Left hindlimb (tissue), 1 donor: ENCODE data around the gene S1PR2.
"Not testable (repeated sequence)": the region's sequence is repeated elsewhere in the genome, so short reads cannot be mapped to it uniquely, and the experiment has no call there.

ENCODE experiments used
- DNase-seq: peaks from one replicate; pipeline ENCODE4 v3.0.0-alpha.2; 2018

Gene S1PR2

DNA sequence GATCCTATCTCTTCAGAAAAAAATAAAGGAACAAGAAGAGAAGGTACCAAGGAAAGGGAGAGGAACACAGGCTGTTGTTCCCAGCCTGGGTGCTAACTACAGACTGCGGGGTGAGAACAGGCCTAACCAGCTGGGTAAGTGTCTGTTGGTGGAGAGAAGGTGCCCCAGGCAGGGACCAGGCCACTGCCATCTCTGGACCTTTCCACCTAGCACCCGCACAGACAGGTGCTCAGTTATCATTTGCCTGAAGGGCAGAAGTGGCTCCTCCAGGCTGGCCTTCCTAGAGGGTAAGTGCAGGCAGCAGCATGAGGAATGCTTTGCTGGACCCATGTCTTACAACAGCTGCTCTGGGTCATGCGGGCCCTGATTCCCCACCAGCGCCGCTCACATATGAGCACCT is 46.5 kb downstream of the S1PR2 start:
- DNase-seq: no peak

DNA sequence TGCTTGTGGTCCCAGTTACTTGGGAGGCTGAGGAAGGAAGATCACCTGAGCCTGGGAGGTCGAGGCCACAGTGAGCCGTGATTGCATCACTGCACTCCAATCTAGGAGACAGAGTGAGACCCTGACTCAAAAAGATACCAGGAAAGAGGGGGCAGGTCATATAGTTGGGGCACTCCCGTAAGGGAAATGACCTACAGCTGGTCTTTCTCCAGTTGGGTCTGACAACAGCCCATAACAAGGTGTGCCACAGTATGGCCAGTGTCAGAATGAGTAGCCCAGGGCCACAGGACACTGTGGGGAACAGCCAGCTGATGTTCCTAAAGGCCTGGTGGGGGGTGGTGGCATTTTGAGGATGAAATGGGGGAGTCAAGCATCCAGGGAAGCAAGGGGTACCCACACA is 47.2 kb downstream of the S1PR2 start:
- no peak for DNase-seq

DNA sequence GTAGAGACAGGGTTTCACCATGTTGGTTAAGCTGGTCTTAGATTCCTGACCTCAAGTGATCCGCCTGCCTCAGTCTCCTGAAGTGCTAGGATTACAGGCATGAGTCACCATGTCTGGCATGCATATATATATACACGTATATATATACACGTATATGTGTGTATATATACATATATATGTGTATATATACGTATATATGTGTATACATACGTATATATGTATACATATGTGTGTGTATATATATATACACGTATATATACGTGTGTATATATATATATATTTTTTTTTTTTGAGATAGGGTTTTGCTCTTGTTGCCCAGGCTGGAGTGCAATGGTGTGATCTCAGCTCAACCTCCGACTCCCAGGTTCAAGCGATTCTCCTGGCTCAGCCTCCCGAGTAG is 48.3 kb downstream of the S1PR2 start:
- DNase-seq: no peak

DNA sequence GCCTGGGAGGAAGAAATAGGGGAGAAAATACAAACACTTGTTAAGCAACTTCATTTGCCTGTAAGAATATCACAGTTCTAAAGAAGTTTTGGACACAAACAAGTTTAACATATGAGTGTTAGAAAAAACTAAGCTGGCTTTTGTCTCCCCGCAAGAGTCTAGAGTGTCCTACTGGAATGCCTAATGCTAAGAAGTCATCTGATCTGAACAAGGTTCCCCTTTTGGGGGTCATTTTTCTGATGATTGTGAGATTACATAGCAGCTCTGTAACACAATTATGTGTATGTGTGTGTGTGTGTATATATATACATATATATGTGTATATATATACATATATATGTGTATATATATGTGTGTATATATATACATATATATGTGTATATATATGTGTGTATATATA is 49.1 kb downstream of the S1PR2 start:
- DNase-seq: no peak

DNA sequence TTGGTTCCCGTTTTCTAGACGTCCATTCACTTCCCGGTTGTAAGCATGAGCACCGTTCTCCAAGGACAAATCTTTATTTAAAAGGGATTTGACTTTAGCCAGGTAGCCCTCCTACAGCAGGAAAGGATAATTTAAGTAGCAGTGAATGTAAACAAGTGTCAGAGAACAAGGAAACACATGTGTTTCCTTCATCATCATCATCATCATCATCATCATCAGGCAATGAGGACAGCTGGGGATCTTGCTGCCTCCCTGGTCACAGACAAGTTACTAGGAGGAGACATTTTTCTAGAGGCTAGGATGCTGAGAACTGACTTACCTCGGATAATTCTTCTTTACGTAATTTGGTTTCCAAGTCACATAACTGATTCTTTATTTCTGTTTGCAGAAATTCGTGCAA is 50.7 kb downstream of the S1PR2 start:
- no peak for DNase-seq

DNA sequence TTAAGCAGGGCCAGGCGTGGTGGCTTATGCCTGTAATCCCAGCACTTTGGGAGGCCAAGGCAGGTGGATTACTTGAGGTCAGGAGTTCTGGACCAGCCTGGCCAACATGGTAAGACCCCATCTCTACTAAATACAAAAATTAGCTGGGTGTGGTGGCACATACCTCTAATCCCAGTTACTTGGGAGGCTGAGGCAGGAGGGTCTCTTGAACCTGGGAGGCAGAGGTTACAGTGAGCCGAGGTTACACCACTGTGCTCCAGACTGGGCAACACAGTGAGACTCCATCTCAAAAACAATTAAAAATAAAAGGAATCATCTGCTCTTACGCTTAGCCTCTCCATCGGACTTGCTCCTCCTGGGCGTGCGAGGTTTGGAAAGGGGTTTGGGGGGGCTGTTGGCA is 51.1 kb downstream of the S1PR2 start:
- not testable (repeated sequence) for DNase-seq

DNA sequence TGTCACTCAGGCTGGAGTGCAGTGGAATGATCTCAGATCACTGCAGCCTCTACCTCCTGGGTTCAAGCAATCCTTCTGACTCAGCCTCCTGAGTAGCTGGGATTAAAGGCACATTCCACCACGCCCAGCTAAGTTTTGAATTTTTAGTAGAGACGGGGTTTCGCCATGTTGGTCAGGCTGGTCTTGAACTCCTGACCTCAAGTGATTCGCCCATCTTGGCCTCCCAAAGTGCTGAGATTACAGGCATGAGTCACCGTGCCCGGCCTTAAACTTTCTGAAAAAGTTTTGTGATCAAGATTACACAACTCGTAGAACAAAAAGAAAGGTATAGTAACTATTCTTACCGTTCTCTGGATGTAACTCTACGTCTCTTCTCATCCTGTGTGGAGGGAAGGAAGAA is 57.6 kb downstream of the S1PR2 start:
- DNase-seq: no peak
